ENCODE results near the gene TMEM236. TPM values are rescaled to one million over a fixed set of nuclear protein-coding genes. Genes with fewer than 3 reads are reported as not detected.
A peak's percentile ranks its signal among the peaks of the same experiment; 100 is the strongest.

TMEM236 gene
- total RNA-seq, 1 experiment from 2014 or later: not detected

GRCh38 chr10:17787087-17787961 is 35.3 kb downstream of the TMEM236 start:
- no peak for DNase-seq (ENCODE audit: low spot score)

- DNase-seq (ENCODE audit: low spot score): no peak
These were observed 36.6 kb downstream of the TMEM236 start for GRCh38 chr10:17788646-17789045.

DNA sequence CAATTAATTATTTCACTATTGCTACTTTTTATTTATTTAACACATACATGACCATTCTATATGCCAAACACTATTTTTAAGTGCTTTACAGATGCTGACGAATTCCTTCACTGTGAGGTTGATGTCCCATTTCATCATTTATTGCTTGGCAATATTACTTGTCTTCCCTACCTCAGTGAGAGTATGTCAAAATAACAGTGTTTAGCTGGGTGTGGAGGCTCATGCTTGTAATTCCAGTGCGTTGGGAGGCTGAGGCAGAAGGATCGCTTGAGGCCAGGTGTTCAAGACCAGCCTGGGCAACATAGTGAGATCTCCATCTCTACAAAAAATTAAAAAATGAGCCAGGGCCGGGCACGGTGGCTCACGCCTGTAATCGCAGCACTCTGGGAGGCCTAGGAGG is 37.4 kb downstream of the TMEM236 start:
- DNase-seq (ENCODE audit: low spot score): no peak

DNA sequence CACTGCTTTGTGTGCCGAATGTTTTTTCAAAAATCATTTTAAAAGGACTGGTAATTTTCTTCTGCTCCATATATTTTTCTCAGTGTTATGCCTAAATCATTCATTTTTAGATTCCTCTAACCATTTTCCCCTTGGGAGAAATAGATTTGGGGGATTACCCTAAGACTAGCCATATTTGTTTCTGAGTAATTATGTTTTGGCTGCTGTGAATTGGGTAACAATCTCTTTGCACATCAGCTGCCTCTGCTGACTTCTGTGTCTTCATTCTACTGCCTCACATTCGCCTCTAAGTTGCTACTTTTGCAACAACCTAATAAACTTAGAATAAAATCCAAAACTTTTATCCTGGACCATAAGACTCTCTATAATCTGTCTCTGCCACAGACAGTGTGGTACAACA is 38.6 kb downstream of the TMEM236 start:
- DNase-seq (ENCODE audit: low spot score): no peak

DNA sequence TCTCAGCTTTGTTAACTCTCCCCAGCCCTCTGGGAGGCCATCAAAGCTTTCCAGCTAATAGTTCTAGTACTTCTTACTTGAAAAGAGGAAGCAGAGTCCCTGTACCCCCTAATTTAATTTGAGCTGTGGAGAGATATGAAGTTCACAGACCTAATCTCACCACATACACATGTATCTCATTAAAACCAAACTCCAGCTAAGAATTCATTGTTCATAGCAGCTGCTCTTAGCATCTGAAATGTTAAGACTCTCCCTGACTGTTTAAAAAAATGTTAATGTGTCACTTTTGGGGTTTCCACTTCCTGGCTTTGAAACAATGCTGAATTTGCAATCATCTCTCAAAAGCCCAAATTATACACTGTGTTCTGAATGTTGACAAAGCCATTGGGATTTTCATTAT is 41.0 kb downstream of the TMEM236 start:
- no peak for DNase-seq (ENCODE audit: low spot score)

- DNase-seq (ENCODE audit: low spot score): peak; percentile 32
These were observed 42.0 kb downstream of the TMEM236 start for GRCh38 chr10:17793823-17794644.

DNA sequence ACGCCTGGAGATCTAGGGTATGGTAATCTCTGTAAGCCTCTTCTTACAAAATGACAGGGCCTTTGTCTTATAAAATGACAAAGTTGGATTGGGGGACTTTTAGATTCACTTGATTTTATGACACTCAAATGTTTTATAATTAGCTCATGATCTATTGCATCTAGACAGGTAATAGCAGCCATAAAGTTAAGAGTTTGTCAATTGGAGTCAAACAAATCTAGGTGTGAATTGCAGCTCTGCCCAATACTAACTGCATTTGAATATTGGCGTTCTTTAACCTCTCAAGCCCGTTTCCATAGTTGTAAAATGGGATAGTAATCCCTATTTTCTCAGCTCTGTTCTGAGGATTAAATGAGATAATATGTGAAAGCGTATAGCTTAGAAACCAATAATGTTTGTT is 43.1 kb downstream of the TMEM236 start:
- DNase-seq (ENCODE audit: low spot score): no peak

GRCh38 chr10:17795813-17796594 is 44.0 kb downstream of the TMEM236 start:
- no peak for DNase-seq (ENCODE audit: low spot score)

GRCh38 chr10:17801507-17801906 is 49.5 kb downstream of the TMEM236 start:
- peak; percentile 16 for DNase-seq (ENCODE audit: low spot score)

DNA sequence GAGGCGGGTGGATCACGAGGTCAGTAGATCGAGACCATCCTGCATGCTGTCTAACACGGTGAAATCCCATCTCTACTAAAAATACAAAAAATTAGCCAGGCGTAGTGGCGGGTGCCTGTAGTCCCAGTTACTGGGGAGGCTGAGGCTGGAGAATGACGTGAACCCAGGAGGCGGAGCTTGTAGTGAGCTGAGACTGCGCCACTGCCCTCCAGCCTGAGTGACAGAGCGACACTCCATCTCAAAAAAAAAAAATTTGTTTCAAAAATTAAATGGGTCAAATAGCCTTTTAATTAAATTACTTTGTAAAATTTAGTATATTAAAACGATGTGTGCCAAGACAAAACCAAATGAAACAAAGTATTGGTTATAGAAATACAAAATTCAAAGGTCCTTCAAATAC is 50.3 kb downstream of the TMEM236 start:
- DNase-seq (ENCODE audit: low spot score): no peak

DNA sequence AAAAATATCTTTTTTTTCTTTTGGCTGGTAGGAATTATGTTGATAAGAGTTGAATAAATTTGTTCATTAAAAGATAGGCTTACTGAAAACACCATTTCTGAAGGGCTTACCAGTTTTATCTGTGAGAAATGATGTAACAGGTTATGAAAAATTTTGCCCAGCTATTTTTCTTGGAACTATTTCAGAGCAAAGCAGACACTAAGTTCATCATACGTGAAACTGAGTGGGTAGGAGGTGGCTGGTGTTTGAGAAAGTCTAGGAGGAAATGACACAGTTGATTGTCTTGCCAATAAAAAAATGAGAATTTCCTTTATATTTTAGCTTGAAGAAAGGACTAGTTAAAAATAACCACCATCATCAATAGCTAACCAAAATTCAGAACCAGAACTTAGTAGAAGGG is 51.0 kb downstream of the TMEM236 start:
- DNase-seq (ENCODE audit: low spot score): no peak

DNA sequence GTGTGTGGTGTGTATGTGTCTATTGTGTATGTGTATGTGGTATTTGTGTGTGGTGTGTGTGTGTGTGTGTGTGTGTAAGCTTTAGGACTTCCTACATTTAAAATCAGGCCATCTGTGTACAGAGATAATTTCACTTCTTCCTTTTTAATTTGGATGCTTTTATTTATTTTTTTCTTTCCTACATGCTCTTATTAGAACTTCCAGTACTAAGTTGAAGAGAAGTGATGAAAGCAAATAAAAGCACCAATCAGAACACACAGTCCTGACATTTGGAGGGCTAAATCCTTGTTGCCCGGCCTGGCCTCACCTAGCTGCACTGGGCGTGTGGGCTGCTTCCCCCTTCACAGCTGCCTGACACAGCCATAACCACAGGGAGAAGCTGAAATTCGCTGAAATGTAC is 53.3 kb downstream of the TMEM236 start:
- DNase-seq (ENCODE audit: low spot score): no peak

DNA sequence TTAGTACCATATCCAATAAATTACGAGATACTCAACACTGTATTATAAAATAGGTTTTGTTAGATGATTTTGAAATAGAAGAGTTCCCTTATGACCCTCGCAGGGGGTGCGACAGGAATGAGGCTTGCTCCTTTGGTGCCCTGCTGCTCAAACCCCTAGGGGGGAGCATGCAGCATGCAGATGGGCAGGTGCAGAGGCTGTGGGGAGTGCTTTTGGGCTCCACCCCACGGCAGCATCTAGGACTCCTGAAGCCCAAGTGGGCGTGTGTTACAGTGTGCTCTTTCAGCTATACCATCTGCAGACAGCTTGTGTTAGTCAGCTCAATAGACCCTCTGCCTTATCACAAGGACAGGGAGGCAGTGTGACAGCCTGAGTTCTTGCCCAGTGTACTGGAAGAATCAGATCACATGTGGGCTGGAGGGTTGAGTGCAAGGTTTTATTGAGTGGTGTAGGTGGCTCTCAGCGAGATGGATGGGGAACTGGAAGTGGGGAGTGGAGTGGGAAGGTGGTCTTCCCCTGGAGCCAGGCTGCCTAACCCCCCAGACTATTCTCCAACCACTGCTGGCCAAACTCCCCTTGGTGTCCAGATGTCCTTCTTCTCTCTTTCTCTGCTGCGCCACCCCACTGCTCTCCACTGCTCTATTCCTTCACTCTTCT is 54.0 kb downstream of the TMEM236 start:
- DNase-seq (ENCODE audit: low spot score): no peak

DNA sequence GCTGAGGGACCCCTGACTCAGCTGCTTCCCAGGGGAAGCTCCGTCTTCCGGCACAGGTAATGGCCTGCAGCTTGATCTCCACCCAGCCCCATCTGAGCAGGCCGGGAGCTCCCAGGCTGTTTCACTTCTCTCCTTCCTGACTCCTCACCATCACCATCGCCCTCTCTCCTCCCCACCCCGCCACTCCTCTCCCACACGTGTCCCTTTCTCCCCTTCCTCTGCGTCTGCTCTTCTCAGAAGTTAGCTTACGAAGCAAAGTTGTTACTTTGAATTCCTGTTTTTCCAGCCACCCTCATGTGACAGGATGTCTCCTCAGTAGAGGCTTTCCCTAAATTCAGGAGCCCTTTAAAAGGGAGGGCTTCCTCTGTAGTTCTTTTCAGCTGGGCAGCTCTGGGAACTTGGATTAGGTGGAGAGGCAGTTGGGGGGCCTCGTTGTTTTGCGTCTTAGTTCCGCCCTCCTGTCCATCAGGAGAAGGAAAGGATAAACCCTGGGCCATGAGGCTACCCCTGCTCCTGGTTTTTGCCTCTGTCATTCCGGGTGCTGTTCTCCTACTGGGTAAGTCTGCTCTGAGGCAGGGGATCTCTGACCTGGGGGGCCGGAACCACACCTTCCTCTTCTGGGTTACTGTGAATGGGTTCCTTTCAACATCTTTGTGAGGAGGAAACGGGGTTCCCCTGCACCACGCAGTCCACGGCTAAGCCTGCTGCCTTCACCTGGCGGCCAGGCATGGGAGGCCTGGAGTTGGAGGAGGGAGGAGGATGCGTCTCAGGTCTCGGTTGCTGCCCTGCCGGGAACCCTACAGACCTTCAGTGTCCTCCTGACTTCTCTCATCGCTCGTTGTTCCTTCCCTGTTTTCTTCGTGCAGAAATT is 57.2 kb downstream of the TMEM236 start, which contains the start of gene MRC1:
Gene MRC1, plus strand, starts transcription at position 378 of the 871 bp plus-strand sequence. Its CDS starts 118 bp downstream, at position 496.
- DNase-seq (ENCODE audit: low spot score): no peak

GRCh38 chr10:17811146-17811865 is 59.3 kb downstream of the TMEM236 start:
- no peak for DNase-seq (ENCODE audit: low spot score)

- no peak for DNase-seq (ENCODE audit: low spot score)
These were observed 63.0 kb downstream of the TMEM236 start for GRCh38 chr10:17814973-17815372.

DNA sequence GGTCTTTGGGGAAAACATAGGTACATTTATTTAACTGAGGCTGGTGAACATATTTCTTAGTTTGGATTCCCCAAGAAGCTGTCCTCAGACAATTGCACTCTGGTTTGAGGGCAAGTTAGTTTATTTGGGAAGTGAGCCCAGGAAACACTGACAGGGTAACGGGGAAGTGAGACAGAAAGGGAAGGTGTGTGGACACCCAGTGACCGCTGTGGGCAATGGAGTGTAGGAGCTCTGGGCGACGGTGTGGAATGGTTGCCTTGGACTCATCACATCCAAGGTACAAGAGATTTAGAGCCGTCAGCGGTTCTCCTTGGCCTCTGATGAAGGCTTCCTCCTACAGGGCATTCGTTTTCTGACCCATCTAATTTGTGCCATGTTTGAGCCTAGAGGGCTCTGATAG is 64.2 kb downstream of the TMEM236 start:
- DNase-seq (ENCODE audit: low spot score): no peak

DNA sequence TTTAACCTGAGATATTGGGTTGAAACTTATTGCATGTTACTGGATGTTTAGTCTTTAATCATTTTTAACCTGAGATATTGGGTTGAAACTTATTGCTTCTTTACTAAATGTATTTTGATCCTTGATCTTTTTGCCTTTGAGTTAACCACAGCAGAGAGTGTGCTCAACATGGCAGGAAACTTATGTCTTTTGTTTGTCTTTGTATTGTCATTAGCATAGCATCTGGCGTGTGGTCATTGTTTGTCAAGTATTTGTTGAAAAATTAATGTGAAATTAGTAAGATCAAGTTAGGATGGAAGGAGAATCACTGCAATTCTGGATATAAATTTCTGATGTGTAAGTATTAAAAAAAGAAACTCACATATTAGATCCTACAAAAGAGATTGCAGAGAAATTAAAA is 65.3 kb downstream of the TMEM236 start:
- DNase-seq (ENCODE audit: low spot score): no peak

DNA sequence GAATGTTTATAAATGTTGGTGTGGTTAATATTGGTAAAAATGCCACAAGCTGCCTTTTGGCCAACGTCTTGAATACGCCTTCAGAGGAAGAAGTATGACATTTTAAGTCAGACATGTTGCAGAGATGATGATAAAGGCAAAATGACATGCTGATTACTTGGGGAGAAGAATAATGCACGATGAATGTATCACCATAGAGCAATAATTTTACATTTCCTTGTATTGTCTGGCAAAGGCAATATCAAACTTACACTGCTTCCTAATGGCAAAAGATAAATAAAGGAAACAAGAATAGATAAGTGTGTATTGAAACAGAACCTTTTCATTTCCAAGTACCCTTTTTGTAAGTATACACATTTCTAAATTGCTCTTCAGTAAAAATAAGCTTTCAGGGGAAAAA is 65.8 kb downstream of the TMEM236 start:
- DNase-seq (ENCODE audit: low spot score): no peak

GRCh38 chr10:17819836-17820235 is 67.8 kb downstream of the TMEM236 start:
- DNase-seq (ENCODE audit: low spot score): no peak
